ENCODE data around the gene TMEM143. TPM values are rescaled to one million over a fixed set of nuclear protein-coding genes. Genes with fewer than 3 reads are reported as not detected.
A peak's percentile ranks its signal among the peaks of the same experiment; 100 is the strongest.

Gene TMEM143
- polyA plus RNA-seq, 3 donors: 3.8 to 12.8 (median 7.4) TPM

- WGBS, 3 donors: 63 to 69% (median 67%) methylated on average over 10 of the region's 10 CpGs
- H3K27ac ChIP-seq (ENCODE audit: low read depth, low read length): no peak overlapping the region
These were observed 1.0 kb upstream of the TMEM143 start for GRCh38 chr19:48364598-48365348.

- WGBS, 3 donors: 1 to 2% (median 2%) methylated on average over 10 of the region's 10 CpGs
- H3K27ac ChIP-seq (ENCODE audit: low read depth, low read length): peak overlapping the region; percentile 9
These were observed 285 bp downstream of the TMEM143 start for GRCh38 chr19:48363500-48363809.

- 4 to 5% (median 4%) methylated on average over 26 of the region's 26 CpGs for WGBS, 3 donors
- peak overlapping the region; percentile 9 for H3K27ac ChIP-seq (ENCODE audit: low read depth, low read length)
These were observed 832 bp downstream of the TMEM143 start for GRCh38 chr19:48362716-48363499.

- H3K27ac ChIP-seq (ENCODE audit: low read depth, low read length): no peak overlapping the region
- 93 to 99% (median 96%) methylated on average over 3 of the region's 3 CpGs for WGBS, 3 donors
These were observed 1.8 kb downstream of the TMEM143 start for GRCh38 chr19:48361912-48362311.

- 90 to 96% (median 93%) methylated on average over 5 of the region's 5 CpGs for WGBS, 3 donors
- H3K27ac ChIP-seq (ENCODE audit: low read depth, low read length): no peak overlapping the region
These were observed 4.6 kb downstream of the TMEM143 start for GRCh38 chr19:48359123-48359522.

- no peak overlapping the region for H3K27ac ChIP-seq (ENCODE audit: low read depth, low read length)
- 86 to 91% (median 87%) methylated on average over 12 of the region's 12 CpGs for WGBS, 3 donors
These were observed 8.3 kb downstream of the TMEM143 start for GRCh38 chr19:48355365-48355954.

GRCh38 chr19:48354332-48354992, 9.3 kb downstream of the TMEM143 start:
- 81 to 93% (median 89%) methylated on average over 15 of the region's 15 CpGs for WGBS, 3 donors
- no peak overlapping the region for H3K27ac ChIP-seq (ENCODE audit: low read depth, low read length)

- WGBS, 3 donors: 87 to 92% (median 89%) methylated on average over 5 of the region's 5 CpGs
- no peak overlapping the region for H3K27ac ChIP-seq (ENCODE audit: low read depth, low read length)
These were observed 10.1 kb downstream of the TMEM143 start for GRCh38 chr19:48353677-48354076.

- 44 to 51% (median 45%) methylated on average over 8 of the region's 8 CpGs for WGBS, 3 donors
- H3K27ac ChIP-seq (ENCODE audit: low read depth, low read length): no peak overlapping the region
These were observed 12.4 kb downstream of the TMEM143 start for GRCh38 chr19:48351341-48351752.

- H3K27ac ChIP-seq (ENCODE audit: low read depth, low read length): no peak overlapping the region
- WGBS, 3 donors: 91 to 97% (median 93%) methylated on average over 5 of the region's 5 CpGs
These were observed 12.9 kb downstream of the TMEM143 start for GRCh38 chr19:48350856-48351255.

GRCh38 chr19:48348737-48349136, 15.0 kb downstream of the TMEM143 start:
- WGBS, 3 donors: 89 to 92% (median 90%) methylated on average over 7 of the region's 7 CpGs
- H3K27ac ChIP-seq (ENCODE audit: low read depth, low read length): no peak overlapping the region

- no peak overlapping the region for H3K27ac ChIP-seq (ENCODE audit: low read depth, low read length)
- WGBS, 3 donors: 18 to 65% (median 65%) methylated on average over 5 of the region's 5 CpGs
These were observed 15.7 kb downstream of the TMEM143 start for GRCh38 chr19:48348045-48348444.

- no peak overlapping the region for H3K27ac ChIP-seq (ENCODE audit: low read depth, low read length)
- 71 to 95% (median 82%) methylated on average over 2 of the region's 2 CpGs for WGBS, 3 donors
These were observed 17.5 kb downstream of the TMEM143 start for GRCh38 chr19:48346191-48346590.

GRCh38 chr19:48344892-48345291, 18.8 kb downstream of the TMEM143 start:
- H3K27ac ChIP-seq (ENCODE audit: low read depth, low read length): no peak overlapping the region
- 97 to 99% (median 98%) methylated on average over 6 of the region's 6 CpGs for WGBS, 3 donors

- 93 to 94% (median 93%) methylated on average over 23 of the region's 23 CpGs for WGBS, 3 donors
- no peak overlapping the region for H3K27ac ChIP-seq (ENCODE audit: low read depth, low read length)
These were observed 20.7 kb downstream of the TMEM143 start for GRCh38 chr19:48342841-48343540.

GRCh38 chr19:48342414-48342738, 21.4 kb downstream of the TMEM143 start:
- no peak overlapping the region for H3K27ac ChIP-seq (ENCODE audit: low read depth, low read length)
- 89 to 92% (median 90%) methylated on average over 20 of the region's 20 CpGs for WGBS, 3 donors

GRCh38 chr19:48341515-48342413, 22.0 kb downstream of the TMEM143 start:
- H3K27ac ChIP-seq (ENCODE audit: low read depth, low read length): no peak overlapping the region
- WGBS, 3 donors: 94 to 96% (median 94%) methylated on average over 10 of the region's 10 CpGs

- 90 to 91% (median 90%) methylated on average over 11 of the region's 11 CpGs for WGBS, 3 donors
- no peak overlapping the region for H3K27ac ChIP-seq (ENCODE audit: low read depth, low read length)
These were observed 22.7 kb downstream of the TMEM143 start for GRCh38 chr19:48340995-48341394.
